ENCODE measurements around the gene UXS1. TPM values are rescaled to one million over a fixed set of nuclear protein-coding genes. Genes with fewer than 3 reads are reported as not detected.

UXS1 gene
- total RNA-seq, 1 experiment from 2014 or later: 46.3 TPM

DNA sequence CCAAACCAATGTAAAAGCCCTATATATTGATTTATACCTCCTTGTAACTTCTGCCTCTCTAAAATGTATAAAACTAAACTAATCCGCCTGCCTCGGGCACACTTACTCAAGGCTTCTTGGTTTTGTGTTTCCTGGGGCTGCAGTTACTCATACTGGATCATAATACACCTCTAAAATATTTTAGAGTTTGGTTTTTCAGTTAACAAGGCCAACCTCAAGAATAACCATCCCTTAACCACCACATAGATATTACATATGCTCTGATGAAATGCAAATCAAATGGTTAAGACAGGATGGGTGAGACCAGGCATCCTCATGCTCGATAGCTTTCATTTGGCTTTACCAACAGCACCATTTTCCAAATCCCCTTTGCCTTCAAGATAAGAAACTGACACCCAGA, 46.4 kb downstream of the UXS1 start:
- no peak overlapping the region for H2BK12ac ChIP-seq (ENCODE audit: insufficient read length, low read depth, low read length)
- H3K9me3 Mint-ChIP-seq: no peaks in the 10 kb centered on the region
- DNase-seq: no peak
- H3K4me1 ChIP-seq (ENCODE audit: insufficient read depth, low read length): no peaks in the 10 kb centered on the region; the same call in 1 of the 2 replicates
- no peaks in the 10 kb centered on the region for H3K23me2 ChIP-seq (ENCODE audit: insufficient read length, low read depth, low read length, poor library complexity, severe bottlenecking)
- no peaks in the 10 kb centered on the region for H3K79me1 ChIP-seq (ENCODE audit: insufficient read depth, low read depth, low read length, poor library complexity, severe bottlenecking)
- H3K4ac ChIP-seq (ENCODE audit: low read depth, low read length): no peak overlapping the region
- H3K27ac ChIP-seq (ENCODE audit: insufficient read length, low read depth, low read length): no peak overlapping the region
- no peak overlapping the region for H3K4me3 Mint-ChIP-seq
- no peak overlapping the region for H2BK15ac ChIP-seq (ENCODE audit: low read depth, low read length)
- H3K14ac ChIP-seq (ENCODE audit: insufficient read depth, low read length): no peak overlapping the region
- no peak overlapping the region for H3K23ac ChIP-seq (ENCODE audit: insufficient read length, low read depth, low read length)
- no peak overlapping the region; a peak in 2 of 7 replicates for H3K27ac Mint-ChIP-seq
- peaks cover 18 to 21% of the 10 kb centered on the region in 2 experiments for H3K4me1 Mint-ChIP-seq
- H3K9ac ChIP-seq (ENCODE audit: extremely low read depth, insufficient read length, low read length): no peak overlapping the region
- no peak overlapping the region for H3K18ac ChIP-seq (ENCODE audit: insufficient read length, low read depth, low read length)
- no peak overlapping the region for H3T11ph ChIP-seq (ENCODE audit: low read length)
- no peak overlapping the region for H2AFZ ChIP-seq (ENCODE audit: low read length)
- H3K56ac ChIP-seq (ENCODE audit: insufficient read length, low read depth, low read length): no peak overlapping the region
- H3K9me3 ChIP-seq (ENCODE audit: control insufficient read depth, low read depth, low read length): no peaks in the 10 kb centered on the region
- H3K4me2 ChIP-seq (ENCODE audit: insufficient read depth, insufficient read length, low read length): no peak overlapping the region
- no peak overlapping the region for H2BK5ac ChIP-seq (ENCODE audit: insufficient read length, low read length)
- TF ChIP-seq, protein P1, sequence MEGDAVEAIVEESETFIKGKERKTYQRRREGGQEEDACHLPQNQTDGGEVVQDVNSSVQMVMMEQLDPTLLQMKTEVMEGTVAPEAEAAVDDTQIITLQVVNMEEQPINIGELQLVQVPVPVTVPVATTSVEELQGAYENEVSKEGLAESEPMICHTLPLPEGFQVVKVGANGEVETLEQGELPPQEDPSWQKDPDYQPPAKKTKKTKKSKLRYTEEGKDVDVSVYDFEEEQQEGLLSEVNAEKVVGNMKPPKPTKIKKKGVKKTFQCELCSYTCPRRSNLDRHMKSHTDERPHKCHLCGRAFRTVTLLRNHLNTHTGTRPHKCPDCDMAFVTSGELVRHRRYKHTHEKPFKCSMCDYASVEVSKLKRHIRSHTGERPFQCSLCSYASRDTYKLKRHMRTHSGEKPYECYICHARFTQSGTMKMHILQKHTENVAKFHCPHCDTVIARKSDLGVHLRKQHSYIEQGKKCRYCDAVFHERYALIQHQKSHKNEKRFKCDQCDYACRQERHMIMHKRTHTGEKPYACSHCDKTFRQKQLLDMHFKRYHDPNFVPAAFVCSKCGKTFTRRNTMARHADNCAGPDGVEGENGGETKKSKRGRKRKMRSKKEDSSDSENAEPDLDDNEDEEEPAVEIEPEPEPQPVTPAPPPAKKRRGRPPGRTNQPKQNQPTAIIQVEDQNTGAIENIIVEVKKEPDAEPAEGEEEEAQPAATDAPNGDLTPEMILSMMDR (conservative IDR thresholded peaks at IDR 0.05): no peak
- H2AK5ac ChIP-seq (ENCODE audit: insufficient read length, low read length): no peak overlapping the region
- H3K79me2 ChIP-seq (ENCODE audit: insufficient read depth, low read length): no peaks in the 10 kb centered on the region
- no CpG with 5 or more reads among the region's 3 CpGs for WGBS (ENCODE audit: extremely low coverage, insufficient read length, low lambda C conversion rate)
- no peak overlapping the region for H4K8ac ChIP-seq (replicated peaks; ENCODE audit: insufficient read length, low read depth, low read length)
- H4K91ac ChIP-seq (ENCODE audit: insufficient read length, low read depth, low read length): no peak overlapping the region
- no peaks in the 10 kb centered on the region for H4K20me1 ChIP-seq (ENCODE audit: control insufficient read depth, insufficient read depth, insufficient read length)
- H2BK20ac ChIP-seq (ENCODE audit: low read depth, low read length, poor library complexity, severe bottlenecking): no peak overlapping the region
- no peak overlapping the region for H2BK120ac ChIP-seq (ENCODE audit: low read depth, low read length, poor library complexity, severe bottlenecking)
- H3K27me3 ChIP-seq (ENCODE audit: insufficient read depth, low read length): no peaks in the 10 kb centered on the region
- no peaks in the 10 kb centered on the region for H3K27me3 Mint-ChIP-seq (ENCODE audit: low read depth)
- peaks cover 12 to 42% (median 38%) of the 10 kb centered on the region in 3 experiments; a peak in 6 of 7 replicates for H3K36me3 Mint-ChIP-seq (ENCODE audit: insufficient read depth in 1 of 3, low read depth in 3 of 3)
- H4K5ac ChIP-seq (ENCODE audit: insufficient read length, low read depth, low read length): no peak overlapping the region
